ENCODE results near the gene DPEP2NB.
"Not testable (repeated sequence)": the region's sequence is repeated elsewhere in the genome, so short reads cannot be mapped to it uniquely, and the experiment has no call there.

DPEP2NB gene

DNA sequence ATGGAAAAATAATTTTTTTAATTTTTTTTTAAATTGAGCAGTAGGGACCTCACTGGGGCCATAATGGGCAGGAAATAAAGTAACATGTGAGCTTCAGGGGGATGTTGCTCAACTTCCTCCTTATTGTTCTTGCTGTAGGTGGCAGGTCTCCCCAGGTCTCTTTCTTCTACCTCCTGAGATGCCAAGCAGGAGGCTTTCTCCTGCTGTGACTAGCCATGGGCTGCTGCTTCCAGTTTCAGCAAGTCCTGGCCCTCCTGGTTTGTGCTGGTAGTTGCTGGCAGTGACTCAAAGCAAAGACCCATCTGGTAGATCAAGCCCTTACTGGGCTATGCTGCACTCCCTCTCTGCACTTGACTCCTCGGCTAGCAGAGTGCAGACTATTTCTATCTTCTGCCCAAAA is 2.3 kb downstream of the DPEP2NB start:
- no peak for DNase-seq (ENCODE audit: low read depth, low spot score)

DNA sequence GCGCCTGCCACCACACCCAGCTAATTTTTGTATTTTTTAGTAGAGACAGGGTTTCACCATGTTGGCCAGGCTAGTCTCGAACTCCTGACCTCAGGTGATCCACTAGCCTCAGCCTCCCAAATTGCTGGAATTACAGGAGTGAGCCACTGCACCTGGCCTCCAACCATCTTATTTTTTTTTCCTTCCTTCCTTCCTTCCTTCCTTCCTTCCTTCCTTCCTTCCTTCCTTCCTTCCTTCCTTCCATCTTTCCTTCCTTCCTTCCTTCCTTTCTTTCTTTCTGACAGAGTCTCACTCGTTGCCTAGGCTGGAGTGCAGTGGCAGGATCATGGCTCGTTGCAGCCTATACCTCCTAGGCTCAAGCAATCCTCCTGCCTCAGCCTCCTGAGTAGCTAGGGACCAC is 5.8 kb downstream of the DPEP2NB start:
- DNase-seq (ENCODE audit: low read depth, low spot score), result not testable (repeated sequence)

DNA sequence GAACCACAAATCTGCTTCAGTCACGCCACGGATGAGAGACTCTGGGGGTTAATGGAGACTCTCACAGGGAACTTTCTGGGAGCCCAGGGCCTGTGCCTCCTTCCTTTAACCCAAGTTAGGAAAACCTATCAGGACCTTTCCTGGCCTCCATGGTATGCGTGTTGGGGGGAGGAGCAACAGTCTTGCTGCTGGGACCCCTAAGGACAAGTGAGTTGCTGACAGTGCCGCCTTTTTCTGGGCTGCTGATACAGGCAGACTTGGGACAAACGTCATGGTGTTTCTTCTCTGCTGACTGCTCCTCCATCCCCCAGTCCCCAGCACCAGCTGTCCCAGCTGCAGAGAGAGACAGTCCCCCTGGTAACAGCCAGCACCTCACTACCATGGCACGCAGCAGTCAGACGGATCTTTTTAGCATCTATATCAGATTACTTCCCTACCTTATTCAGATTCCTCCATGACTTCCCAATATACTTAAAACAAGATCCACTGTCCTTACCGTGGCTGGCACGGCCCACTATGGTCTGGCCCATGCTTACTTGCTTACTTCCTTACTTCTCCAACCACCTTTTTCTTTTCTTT is 6.5 kb downstream of the DPEP2NB start:
- no peak for DNase-seq (ENCODE audit: low read depth, low spot score)

DNA sequence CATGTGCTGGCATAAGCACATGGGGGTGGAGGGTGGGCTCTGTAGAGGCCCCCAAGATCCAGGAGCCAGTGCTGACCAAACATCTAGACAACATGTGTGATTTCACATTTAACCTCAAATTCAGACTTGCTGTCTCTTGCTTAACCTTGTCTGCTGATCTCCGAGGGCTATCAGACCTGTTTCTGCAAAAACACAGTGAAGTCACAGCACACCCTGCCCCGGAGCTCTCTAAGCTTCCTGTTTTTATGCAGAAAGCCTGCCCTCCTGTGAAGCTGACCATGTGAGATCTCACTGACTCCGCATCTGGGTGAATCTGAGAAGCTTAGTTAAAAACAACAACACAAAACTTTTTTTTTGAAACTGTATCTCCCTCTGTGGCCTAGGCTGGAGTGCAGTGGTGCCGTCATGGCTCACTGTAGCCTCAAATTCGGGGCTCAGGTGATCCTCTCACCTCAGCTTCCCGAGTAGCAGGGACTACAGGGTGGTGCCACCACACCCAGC is 9.9 kb downstream of the DPEP2NB start:
- DNase-seq (ENCODE audit: low read depth, low spot score), result no peak

DNA sequence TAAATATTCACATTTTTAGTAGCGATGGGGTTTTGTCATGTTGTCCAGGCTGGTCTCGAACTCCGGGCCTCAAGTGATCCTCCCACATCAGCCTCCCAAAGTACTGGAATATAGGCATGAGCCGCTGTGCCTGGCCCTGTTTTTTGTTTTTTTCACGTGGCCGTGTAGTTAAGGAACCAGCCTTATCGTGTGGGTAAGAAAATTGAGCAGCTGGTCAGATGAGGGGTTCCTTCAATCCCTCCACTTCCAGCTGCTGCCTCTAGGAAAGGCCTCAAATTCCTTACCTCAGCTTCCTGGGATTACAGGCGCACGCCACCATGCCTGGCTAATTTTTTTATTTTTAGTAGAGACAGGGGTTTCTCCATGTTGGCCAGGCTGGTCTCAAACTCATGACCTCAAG is 10.5 kb downstream of the DPEP2NB start:
- DNase-seq (ENCODE audit: low read depth, low spot score), result no peak

DNA sequence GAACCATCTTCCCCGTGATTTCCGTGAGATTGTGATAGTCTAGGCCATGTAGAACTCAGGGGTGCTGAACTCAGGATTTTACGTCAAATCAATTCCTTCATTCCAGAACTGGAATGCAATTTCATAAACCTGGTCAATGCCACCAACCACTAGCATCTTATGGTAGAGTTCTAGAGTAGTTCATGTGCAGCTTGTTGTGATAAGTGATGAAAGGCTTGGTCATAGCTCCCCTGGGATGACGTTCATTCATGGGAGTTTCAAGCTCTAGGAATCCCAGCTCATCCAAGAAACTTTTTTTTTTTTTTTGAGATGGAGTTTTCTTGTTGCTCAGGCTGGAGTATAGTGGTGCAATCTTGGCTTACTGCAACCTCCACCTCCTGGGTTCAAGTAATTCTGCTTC is 12.7 kb downstream of the DPEP2NB start:
- DNase-seq (ENCODE audit: low read depth, low spot score), result no peak

DNA sequence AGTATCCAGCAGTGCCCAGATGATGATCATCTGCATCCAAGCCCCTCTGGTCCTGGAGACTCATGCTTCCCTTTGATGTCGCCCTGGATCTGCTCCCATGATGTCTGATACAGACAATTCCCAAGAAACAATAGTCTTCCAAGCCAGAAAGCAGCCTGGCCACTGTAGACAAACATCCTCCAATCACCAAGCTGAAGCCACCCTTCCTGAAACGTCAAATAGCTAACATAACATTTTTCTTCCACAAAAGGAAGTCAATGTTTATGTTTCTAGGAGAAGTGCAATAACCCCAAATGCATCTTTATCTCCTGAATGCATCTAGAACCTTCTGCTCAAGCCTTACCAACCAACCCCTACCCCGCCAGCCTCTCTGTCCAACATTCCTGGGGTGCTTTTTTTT is 15.3 kb downstream of the DPEP2NB start:
- DNase-seq (ENCODE audit: low read depth, low spot score), result no peak

DNA sequence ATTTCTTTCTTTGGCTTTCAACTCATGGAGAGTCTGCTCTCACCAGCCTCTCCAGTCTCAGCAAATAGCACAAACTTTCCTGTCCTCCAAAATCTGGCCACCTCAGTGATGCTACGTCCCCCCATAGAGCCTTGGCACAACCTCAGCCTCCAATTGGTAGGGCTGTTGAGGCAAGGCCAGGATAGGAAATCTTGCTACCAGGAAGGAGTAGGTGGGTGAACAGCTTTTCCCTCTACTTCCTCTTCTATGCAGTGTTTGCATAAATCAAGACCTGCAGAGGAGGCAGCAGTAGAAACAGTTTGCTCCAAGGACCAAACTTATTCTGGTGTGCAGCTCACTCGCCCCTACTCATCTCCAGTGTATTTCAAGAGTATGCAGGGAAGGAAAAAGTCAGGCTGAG is 15.7 kb downstream of the DPEP2NB start:
- no peak for DNase-seq (ENCODE audit: low read depth, low spot score)

DNA sequence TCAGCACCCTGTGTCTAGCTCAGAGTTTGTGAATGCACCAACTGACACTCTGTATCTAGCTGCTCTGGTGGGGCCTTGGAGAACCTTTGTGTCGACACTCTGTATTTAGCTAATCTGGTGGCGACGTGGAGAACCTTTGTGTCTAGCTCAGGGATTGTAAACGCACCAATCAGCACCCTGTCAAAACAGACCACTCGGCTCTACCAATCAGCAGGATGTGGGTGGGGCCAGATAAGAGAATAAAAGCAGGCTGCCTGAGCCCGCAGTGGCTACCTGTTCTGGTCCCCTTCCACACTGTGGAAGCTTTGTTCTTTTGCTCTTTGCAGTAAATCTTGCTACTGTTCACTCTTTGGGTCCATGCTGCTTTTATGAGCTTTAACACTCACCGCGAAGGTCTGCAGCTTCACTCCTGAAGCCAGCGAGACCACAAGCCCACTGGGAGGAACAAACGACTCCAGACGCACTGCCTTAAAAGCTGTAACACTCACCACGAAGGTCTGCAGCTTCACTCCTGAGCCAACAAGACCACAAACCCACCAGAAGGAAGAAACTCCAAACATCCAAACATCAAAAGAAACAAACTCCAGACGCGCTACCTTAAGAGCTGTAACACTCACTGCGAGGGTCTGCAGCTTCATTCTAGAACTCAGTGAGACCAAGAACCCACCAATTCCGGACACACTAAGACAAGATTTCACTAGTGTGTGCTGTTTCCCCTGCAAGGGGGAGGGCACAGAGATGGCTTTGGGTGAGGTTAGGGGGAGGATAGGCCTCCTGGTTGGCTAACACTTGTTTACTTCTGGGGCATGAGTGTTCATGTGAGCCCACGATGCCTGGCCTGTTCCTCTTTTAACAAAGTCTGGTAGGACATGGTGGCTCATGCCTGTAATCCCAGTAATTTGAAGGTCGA is 16.7 kb downstream of the DPEP2NB start, which contains the start of gene DPEP2:
Gene DPEP2 (minus strand): TSS at position 706 of the 910 bp plus-strand sequence. CDS start 6,272 bp downstream, outside the sequence.
- not testable (repeated sequence) for DNase-seq (ENCODE audit: low read depth, low spot score)

DNA sequence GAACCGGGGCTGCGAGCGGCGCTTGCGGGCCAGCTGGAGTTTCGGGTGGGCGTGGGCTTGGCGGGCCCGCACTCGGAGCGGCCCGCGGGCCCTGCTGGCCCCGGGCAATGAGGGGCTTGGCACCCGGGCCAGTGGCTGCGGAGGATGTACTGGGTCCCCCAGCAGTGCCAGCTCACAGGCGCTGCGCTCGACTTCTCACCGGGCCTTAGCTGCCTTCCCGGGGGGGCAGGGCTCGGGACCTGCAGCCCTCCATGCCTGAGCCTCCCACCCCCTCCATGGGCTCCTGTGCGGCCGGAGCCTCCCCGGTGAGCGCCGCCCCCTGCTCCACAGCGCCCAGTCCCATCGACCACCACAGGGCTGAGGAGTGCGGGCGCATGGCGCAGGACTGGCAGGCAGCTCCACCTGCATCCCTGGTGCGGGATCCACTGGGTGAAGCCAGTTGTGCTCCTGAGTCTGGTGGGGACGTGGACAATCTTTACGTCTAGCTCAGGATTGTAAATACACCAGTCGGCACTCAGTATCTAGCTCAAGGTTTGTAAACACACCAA is 17.4 kb downstream of the DPEP2NB start:
- not testable (repeated sequence) for DNase-seq (ENCODE audit: low read depth, low spot score)

DNA sequence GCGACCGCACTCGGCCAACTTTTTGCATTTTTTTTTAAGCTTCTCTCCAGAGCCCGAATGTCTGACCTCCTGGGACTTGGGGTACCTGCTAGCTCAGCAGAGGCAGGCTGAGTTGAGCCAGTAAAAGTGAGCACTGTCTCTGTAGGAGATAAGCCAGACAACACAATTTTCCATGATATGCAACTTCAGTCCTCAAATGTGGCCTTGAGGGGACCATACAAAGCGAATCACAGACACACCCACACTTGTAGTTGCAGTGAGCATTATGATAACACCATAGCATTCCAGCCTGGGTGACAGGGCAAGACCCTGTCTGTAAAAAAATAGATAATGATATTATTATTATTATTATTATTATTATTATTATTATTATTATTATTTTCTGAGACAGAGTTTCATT is 19.0 kb downstream of the DPEP2NB start:
- DNase-seq (ENCODE audit: low read depth, low spot score), result no peak

DNA sequence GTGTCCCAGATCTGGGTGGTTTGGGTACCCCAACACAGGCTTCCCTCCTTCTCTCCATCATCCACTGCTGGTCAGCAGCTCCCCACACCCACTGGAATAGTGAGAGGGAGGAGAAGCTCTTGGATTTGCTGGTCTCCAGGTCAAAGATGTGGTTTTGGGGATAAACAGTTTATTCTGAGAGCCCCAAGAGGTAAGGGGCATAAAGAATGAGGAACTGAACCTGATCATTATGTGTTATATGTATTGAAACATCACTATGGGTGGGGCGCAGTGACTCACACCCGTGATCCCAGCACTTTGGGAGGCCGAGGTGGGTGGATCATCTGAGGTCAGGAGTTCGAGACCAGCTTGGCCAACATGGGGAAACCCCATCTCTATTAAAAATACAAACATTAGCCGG is 20.3 kb downstream of the DPEP2NB start:
- no peak for DNase-seq (ENCODE audit: low read depth, low spot score)

DNA sequence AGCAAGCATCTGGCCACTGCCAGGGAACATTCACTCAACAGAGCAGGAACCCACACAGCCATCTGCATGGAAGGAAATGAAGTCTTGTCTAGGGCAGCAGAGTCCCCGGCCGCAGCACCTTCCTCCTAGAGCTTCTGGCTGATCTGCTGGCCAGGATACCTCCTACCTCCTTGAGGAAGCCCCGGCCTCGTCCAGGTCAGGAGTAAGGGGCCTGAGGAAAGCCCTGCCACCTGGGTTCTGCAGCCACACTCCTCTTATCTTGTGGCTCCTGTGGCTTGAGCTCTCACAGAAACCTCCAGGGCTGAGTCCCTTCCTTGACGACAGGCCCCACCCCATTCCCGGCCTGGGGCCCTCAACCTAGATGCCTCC is 21.7 kb downstream of the DPEP2NB start:
- DNase-seq (ENCODE audit: low read depth, low spot score), result not testable (repeated sequence)

DNA sequence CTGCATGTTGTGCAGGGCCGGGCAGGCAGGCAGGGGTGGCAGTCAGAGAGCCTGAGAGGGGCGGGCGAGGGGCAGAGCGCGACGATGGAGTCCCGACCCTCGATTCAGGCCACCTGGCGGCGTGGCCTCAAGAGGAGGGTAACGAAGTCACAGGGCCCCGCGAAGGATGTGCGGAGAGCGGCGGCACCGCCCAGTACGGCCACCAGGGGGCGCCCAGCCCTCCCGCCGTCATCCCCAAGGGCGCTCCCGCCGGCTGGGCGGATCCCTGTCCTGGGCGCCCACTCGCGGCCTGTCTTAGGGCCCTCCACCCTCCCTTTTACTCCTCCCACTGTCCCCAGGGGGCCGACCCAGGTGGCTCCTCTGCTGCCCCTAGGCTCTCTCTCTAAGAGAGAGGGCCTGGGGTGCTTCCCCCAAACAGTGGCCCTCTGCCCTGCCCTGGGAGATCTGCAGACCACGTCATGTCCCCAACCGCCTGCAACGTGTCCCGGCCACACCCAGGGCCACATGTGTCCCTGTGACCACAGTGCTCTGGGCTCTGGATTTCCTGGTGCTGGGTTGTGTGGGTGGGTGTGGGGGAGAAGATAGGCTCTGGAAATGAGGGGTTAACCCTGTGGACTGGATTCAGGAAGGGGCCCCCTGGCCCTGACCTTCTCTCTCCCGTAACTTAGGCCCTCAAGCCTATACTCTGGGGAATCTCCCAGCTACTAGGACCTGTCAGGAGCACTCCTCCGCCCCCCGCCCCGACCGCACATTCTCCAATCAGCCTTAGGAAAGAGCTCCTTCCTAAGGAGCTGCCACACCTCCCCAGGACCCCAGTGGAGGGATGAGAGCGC is 22.3 kb downstream of the DPEP2NB start:
- peak; percentile 62 for DNase-seq (ENCODE audit: low read depth, low spot score)

DNA sequence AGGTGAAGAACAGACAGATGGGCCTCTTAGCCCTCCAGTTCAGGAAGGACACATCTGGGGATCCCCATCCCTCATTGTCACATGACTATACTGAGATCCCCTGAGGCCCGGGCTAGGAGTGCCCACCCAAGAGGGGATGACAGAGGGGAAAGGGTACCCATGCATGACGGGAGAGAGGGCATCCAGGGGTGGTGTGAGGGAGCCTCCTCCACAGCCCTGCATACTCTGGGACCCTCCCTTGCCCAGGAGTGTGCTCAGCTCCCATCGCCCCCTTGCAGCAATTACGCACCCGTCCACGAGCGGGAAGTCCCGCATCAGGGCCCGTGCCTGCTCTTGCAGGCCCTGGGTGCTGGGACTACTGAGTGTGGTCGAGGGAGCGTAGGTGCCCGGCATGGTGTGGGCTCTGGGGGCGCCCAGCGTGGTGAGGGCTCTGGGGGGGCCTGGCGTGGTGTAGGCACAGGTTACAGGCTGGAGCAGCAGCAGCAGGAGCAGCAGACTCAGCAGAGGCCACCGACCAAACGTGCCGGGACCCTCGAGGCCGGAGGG is 23.0 kb downstream of the DPEP2NB start:
- no peak for DNase-seq (ENCODE audit: low read depth, low spot score)

DNA sequence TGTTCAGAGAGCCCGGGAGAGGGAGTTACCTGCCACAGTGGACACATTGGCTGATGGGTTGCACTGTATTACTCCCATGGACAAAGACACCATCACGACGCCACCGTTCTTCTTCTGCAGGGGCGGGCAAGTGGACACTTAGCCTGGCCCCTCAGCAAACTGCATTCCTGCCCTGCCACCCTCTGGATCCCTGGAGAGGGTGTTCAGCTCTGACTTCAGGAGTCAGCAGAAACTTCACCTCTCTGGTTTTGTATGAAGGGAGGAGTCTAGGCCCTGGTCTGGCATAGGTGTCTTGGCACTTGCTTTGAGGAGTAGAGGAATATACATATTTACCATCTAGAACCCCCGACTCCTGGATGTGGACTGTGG is 25.7 kb downstream of the DPEP2NB start:
- no peak for DNase-seq (ENCODE audit: low read depth, low spot score)

DNA sequence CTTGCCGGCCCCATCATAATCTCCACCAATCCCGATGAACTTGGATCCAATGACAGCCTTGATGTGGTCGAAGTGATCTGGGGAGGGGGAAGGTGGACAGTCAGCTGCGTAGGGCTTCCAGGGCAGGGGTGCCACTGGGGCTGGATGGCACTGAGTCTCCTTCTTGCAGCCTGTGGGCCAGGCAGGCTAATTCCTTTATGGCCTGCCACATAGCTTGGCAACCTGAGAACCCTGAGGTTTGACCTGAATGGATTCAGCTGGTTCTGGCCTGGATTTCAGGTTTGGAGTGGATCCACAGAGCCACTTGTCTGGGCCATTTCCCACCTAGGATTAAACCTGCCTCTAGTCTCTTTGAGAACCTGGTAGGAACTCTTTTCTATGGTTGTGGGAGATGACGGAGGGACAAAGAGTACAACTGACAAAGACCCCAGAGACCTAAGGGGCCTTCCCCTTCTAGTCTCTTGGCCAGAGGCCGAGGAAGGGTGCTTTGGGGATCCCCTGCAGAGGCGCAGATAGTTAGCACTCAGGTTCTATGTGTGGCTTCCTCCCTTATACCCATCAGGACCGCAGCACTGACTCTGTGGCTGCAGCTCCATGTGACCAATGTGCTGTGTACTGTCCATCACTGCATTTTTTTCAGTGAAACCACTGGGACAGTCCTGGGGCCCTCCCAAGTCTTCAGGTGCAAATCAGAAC is 26.2 kb downstream of the DPEP2NB start:
- DNase-seq (ENCODE audit: low read depth, low spot score), result no peak

DNA sequence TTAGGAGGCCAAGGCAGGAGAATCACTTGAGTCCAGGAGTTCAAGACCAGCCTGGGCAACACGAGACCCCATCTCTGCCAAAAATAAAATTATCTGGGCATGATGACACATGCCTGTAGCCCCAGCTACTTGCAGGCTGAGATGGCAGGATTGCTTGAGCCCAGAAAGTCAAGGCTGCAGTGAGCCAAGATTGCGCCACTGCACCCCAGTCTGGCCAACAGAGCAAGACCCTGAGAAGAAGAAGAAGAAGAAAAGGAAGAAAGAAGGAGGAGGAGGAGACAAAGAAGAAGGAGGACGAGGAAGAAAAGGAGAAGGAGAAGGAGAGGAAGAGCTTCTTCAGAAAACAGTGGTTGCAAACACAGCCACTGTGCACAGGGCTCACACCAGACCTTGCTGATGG is 27.0 kb downstream of the DPEP2NB start:
- DNase-seq (ENCODE audit: low read depth, low spot score), result no peak

DNA sequence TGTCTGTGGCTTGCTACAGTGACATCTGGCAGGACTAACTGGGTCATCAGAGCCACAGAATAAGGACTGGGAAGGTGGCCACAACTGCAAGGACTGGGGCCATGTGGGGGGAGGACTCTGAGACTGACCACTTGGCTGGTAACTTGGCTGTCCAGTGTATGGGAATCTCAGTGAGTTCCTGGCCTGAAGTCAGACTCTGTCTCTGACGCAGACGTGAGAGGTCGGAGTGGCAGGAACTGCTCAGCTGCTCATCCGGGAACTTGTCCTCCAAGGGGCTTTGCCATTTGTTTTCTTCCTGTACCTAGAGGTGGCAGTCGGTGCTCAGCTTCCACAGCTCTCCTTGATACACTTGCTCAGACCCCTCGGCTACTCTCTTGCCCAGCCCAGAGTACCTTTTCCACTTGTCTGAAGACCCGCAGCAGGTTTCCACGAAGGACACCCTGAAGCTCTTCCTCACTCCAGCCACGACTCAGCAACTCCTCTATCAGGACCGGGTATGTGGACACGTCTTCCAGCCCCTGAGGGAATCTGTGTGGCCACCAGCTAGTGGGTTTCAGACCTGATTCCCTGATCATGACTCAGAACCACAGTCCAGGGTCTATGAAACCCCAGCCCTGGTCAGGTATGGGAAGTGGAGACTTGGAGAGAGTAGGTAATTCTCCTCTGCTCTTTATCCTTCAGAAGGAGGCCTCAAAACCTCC is 28.1 kb downstream of the DPEP2NB start:
- DNase-seq (ENCODE audit: low read depth, low spot score), result no peak

DNA sequence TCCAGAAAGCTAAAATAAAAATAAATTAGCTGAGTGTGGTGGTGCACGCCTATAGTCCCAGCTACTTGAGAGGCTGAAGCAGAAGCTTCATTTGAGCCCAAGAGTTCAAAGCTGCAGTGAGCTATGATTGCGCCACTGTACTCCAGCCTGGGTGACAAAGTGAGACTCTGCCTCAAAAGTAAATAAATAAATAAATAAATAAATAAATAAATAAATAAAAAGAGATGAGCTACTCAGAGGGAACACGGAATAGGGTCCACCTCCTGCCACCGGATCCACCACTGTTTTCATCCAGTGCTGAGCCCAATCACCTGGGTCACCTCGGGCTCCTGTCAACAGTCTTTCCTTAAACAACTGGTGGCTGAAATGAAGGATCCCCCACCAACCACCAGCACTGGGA is 28.8 kb downstream of the DPEP2NB start:
- no peak for DNase-seq (ENCODE audit: low read depth, low spot score)

Data from activated naive CD8-positive, alpha-beta T cell treated with anti-CD3 and anti-CD28 coated beads, Interleukin-2, amount 50 U/mL, for 16 hours (primary cell).